ENCODE results near the gene PRAMEF7. TPM values are rescaled to one million over a fixed set of nuclear protein-coding genes. Genes with fewer than 3 reads are reported as not detected.
"Not testable (repeated sequence)": the region's sequence is repeated elsewhere in the genome, so short reads cannot be mapped to it uniquely, and the experiment has no call there.

The PRAMEF7 gene
- not detected in 2 replicates for total RNA-seq (2022)
- Bru-seq, nascent RNA = not detected
- not detected for BruChase-seq, experiment 1, labeled RNA remaining after a 6-hour chase
- BruChase-seq, experiment 2, labeled RNA remaining after a 2-hour chase = not detected
- long read RNA-seq = 0 reads

DNA sequence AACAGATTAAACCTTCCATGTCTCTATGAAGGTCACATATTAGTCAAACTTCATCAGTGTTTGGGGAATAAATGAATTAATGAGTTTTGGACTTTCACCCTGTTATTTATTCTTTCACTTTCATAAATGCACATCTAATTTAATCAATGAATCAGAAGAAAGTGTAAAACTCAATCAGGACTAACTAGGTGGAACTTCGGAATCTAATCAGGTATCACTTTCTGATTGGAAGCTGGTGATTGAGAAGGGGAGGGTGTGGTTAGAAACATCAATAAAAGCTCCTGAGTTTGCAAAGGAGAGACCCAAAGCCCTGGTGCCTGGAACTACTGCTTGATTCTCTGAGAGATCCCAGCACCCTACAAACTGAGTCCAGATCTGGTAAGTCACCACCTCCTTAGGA lies at the start of gene PRAMEF7:
TSS of gene PRAMEF7 (plus strand) at position 301 of the 400 bp plus-strand sequence. CDS start 1,083 bp downstream, outside the sequence.
- H3K27me3 Mint-ChIP-seq (ENCODE audit: insufficient read depth, unreplicated experiment); H3K36me3 Mint-ChIP-seq (ENCODE audit: insufficient read depth, unreplicated experiment); DNase-seq (ENCODE audit: unreplicated experiment); BruUV-seq (replicated peaks); POLR2A ChIA-PET; H3K27ac Mint-ChIP-seq (ENCODE audit: low read depth, unreplicated experiment); H3K9me3 Mint-ChIP-seq (ENCODE audit: unreplicated experiment); intact Hi-C loops (cut with micrococcal nuclease); H3K4me3 Mint-ChIP-seq (ENCODE audit: unreplicated experiment); H3K4me1 Mint-ChIP-seq (ENCODE audit: insufficient read depth, unreplicated experiment); CTCF ChIA-PET: not testable (repeated sequence)

GRCh38 chr1:12878453-12878852 lies 38.0 kb upstream of the PRAMEF7 start:
- POLR2A ChIA-PET; intact Hi-C loops (cut with micrococcal nuclease); H3K9me3 Mint-ChIP-seq (ENCODE audit: unreplicated experiment); H3K27ac Mint-ChIP-seq (ENCODE audit: low read depth, unreplicated experiment); DNase-seq (ENCODE audit: unreplicated experiment); BruUV-seq (replicated peaks); CTCF ChIA-PET; H3K4me1 Mint-ChIP-seq (ENCODE audit: insufficient read depth, unreplicated experiment); H3K27me3 Mint-ChIP-seq (ENCODE audit: insufficient read depth, unreplicated experiment); H3K36me3 Mint-ChIP-seq (ENCODE audit: insufficient read depth, unreplicated experiment); H3K4me3 Mint-ChIP-seq (ENCODE audit: unreplicated experiment): not testable (repeated sequence)

DNA sequence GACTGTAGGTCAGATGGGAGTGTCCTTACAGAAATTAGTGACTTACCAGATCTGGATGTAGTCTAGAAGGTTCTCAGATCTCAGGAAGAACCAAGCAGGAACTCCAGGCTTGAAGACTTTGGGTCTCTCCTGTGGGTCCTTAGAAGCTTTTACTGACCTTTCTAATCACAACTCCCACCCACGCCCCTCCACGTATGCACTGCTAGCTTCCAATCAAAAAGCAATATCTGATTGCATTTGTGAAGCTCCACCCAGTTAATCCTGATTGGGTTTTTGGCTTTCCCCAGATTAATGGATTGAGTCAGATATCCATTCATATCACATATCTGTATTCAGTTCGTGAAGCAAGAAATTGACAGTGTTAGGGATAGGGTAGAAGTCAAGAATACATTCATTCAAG lies 30.3 kb upstream of the PRAMEF7 start, which contains the start of gene PRAMEF4:
TSS of gene PRAMEF4 (minus strand) at position 101 of the 400 bp plus-strand sequence. CDS start 2,807 bp downstream, outside the sequence.
- H3K36me3 Mint-ChIP-seq (ENCODE audit: insufficient read depth, unreplicated experiment); H3K27me3 Mint-ChIP-seq (ENCODE audit: insufficient read depth, unreplicated experiment); DNase-seq (ENCODE audit: unreplicated experiment); H3K4me1 Mint-ChIP-seq (ENCODE audit: insufficient read depth, unreplicated experiment); H3K27ac Mint-ChIP-seq (ENCODE audit: low read depth, unreplicated experiment); H3K9me3 Mint-ChIP-seq (ENCODE audit: unreplicated experiment); CTCF ChIA-PET; POLR2A ChIA-PET; H3K4me3 Mint-ChIP-seq (ENCODE audit: unreplicated experiment); BruUV-seq (replicated peaks); intact Hi-C loops (cut with micrococcal nuclease): not testable (repeated sequence)

- DNase-seq (ENCODE audit: unreplicated experiment); H3K27ac Mint-ChIP-seq (ENCODE audit: low read depth, unreplicated experiment); H3K4me3 Mint-ChIP-seq (ENCODE audit: unreplicated experiment); H3K4me1 Mint-ChIP-seq (ENCODE audit: insufficient read depth, unreplicated experiment); BruUV-seq (replicated peaks); H3K36me3 Mint-ChIP-seq (ENCODE audit: insufficient read depth, unreplicated experiment); H3K9me3 Mint-ChIP-seq (ENCODE audit: unreplicated experiment); POLR2A ChIA-PET; intact Hi-C loops (cut with micrococcal nuclease); CTCF ChIA-PET; H3K27me3 Mint-ChIP-seq (ENCODE audit: insufficient read depth, unreplicated experiment): not testable (repeated sequence)
These were observed 18.2 kb upstream of the PRAMEF7 start, which contains the start of gene PRAMEF10 for GRCh38 chr1:12898170-12898569. PRAMEF10 (minus strand) TSS chr1:12898270; CDS start chr1:12895847, 2,423 bp downstream.

DNA sequence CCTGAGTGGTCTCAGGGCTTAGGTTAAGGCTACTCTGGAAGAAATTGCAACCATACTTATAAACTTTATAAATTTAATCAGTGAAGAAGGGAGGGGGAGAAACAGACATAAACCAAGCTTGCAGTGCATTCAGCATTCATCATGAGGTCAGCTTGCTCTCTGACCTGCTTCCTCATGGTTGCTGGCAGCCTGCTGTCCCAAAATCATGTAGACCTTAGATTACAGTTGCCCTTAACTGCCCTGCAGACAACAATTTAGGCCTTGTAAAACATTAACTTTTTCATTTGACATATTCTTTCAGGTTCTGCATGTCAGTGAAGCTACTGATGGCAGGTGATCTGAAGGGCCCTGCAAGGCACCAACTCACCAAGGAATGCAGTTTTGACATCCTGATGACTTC lies 17.2 kb upstream of the PRAMEF7 start:
- H3K36me3 Mint-ChIP-seq (ENCODE audit: insufficient read depth, unreplicated experiment); BruUV-seq (replicated peaks); H3K4me1 Mint-ChIP-seq (ENCODE audit: insufficient read depth, unreplicated experiment); H3K27ac Mint-ChIP-seq (ENCODE audit: low read depth, unreplicated experiment); DNase-seq (ENCODE audit: unreplicated experiment); POLR2A ChIA-PET; H3K9me3 Mint-ChIP-seq (ENCODE audit: unreplicated experiment); H3K4me3 Mint-ChIP-seq (ENCODE audit: unreplicated experiment); CTCF ChIA-PET; H3K27me3 Mint-ChIP-seq (ENCODE audit: insufficient read depth, unreplicated experiment); intact Hi-C loops (cut with micrococcal nuclease): not testable (repeated sequence)

DNA sequence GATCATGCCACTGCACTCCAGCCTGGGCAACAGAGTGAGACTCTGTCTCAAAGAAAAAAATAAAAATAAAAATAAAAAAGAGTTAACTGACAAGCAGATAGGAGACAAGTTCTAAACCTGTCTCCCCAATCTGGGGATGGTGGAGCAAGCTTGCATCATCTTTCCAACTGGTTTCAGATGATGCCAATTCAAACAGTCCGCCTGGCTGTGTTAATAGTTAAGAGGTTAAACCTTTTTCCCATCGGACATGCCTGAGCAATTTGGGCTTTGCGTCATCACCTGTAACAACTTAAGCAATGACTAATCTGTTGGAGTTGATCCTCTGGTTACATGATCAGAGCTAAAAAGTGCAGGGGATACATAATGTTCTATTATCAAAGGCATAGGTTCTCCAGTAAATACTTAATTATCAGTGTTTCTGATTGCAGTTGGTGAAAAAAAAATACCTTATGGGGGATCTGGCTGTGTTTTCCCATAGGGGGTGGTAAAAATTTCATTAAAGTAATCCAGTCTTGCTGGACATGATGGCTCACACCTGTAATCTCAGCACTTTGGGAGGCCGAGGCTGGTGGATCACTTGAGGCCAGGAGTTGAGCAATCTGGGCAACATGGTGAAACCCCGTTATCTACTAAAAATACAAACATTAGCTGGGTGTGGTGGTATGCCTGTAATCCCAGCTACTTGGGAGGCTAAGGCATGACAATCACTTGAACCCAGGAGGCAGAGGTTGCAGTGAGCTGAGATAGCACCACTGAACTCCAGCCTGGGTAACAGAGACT lies 12.4 kb upstream of the PRAMEF7 start:
- H3K27me3 Mint-ChIP-seq (ENCODE audit: insufficient read depth, unreplicated experiment); H3K27ac Mint-ChIP-seq (ENCODE audit: low read depth, unreplicated experiment); H3K36me3 Mint-ChIP-seq (ENCODE audit: insufficient read depth, unreplicated experiment); CTCF ChIA-PET; H3K4me3 Mint-ChIP-seq (ENCODE audit: unreplicated experiment); BruUV-seq (replicated peaks); DNase-seq (ENCODE audit: unreplicated experiment); intact Hi-C loops (cut with micrococcal nuclease); POLR2A ChIA-PET; H3K9me3 Mint-ChIP-seq (ENCODE audit: unreplicated experiment); H3K4me1 Mint-ChIP-seq (ENCODE audit: insufficient read depth, unreplicated experiment): not testable (repeated sequence)

DNA sequence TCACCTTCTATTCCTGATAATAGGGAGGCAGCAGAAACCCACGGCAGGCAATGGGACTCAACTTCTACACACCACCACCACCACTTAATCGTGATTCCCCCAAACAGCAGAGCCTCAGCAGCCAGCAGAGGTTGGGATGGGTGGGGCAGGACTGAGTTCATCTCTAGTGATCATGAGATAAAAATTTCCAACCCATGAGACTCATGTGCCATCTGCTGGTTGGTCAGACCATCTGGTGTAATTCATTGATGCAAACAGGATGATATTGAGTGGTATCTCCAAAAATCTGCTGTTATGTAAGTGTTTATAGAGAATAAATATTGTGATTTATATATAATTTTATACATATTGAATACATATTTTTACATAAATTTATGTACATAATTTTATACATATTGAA lies 5.3 kb downstream of the PRAMEF7 start:
- CTCF ChIA-PET = interaction anchor here (0.6 to 0.7 kb wide), 2 partner anchors 295 to 470 kb away, joined by 3 read pairs; no protein-coding TSS in a partner anchor
- intact Hi-C loops (cut with micrococcal nuclease); H3K4me1 Mint-ChIP-seq (ENCODE audit: insufficient read depth, unreplicated experiment); H3K27ac Mint-ChIP-seq (ENCODE audit: low read depth, unreplicated experiment); H3K9me3 Mint-ChIP-seq (ENCODE audit: unreplicated experiment); BruUV-seq (replicated peaks); H3K36me3 Mint-ChIP-seq (ENCODE audit: insufficient read depth, unreplicated experiment); H3K4me3 Mint-ChIP-seq (ENCODE audit: unreplicated experiment); POLR2A ChIA-PET; H3K27me3 Mint-ChIP-seq (ENCODE audit: insufficient read depth, unreplicated experiment): not testable (repeated sequence)
- TF ChIP-seq, protein P1, sequence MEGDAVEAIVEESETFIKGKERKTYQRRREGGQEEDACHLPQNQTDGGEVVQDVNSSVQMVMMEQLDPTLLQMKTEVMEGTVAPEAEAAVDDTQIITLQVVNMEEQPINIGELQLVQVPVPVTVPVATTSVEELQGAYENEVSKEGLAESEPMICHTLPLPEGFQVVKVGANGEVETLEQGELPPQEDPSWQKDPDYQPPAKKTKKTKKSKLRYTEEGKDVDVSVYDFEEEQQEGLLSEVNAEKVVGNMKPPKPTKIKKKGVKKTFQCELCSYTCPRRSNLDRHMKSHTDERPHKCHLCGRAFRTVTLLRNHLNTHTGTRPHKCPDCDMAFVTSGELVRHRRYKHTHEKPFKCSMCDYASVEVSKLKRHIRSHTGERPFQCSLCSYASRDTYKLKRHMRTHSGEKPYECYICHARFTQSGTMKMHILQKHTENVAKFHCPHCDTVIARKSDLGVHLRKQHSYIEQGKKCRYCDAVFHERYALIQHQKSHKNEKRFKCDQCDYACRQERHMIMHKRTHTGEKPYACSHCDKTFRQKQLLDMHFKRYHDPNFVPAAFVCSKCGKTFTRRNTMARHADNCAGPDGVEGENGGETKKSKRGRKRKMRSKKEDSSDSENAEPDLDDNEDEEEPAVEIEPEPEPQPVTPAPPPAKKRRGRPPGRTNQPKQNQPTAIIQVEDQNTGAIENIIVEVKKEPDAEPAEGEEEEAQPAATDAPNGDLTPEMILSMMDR (IDR thresholded peaks at IDR 0.05; ENCODE audit: unreplicated experiment) = peak; percentile 52
- DNase-seq (ENCODE audit: unreplicated experiment) = peak; percentile 2

- H3K36me3 Mint-ChIP-seq (ENCODE audit: insufficient read depth, unreplicated experiment); CTCF ChIA-PET; BruUV-seq (replicated peaks); H3K27me3 Mint-ChIP-seq (ENCODE audit: insufficient read depth, unreplicated experiment); intact Hi-C loops (cut with micrococcal nuclease); H3K4me3 Mint-ChIP-seq (ENCODE audit: unreplicated experiment); H3K27ac Mint-ChIP-seq (ENCODE audit: low read depth, unreplicated experiment); DNase-seq (ENCODE audit: unreplicated experiment); H3K9me3 Mint-ChIP-seq (ENCODE audit: unreplicated experiment); POLR2A ChIA-PET; H3K4me1 Mint-ChIP-seq (ENCODE audit: insufficient read depth, unreplicated experiment): not testable (repeated sequence)
These were observed 8.0 kb downstream of the PRAMEF7 start for GRCh38 chr1:12924368-12924767.

Measured in MCF 10A (cell line).